PFSK-1 (cell line): Measurements from ENCODE around the gene PCDHGC3.

Source experiments
- POLR2AphosphoS5 ChIP-seq: IDR thresholded peaks from 2 replicates; pipeline ENCODE4 v1.6.1; 2012; ENCODE audit warnings: low read depth, mild to moderate bottlenecking, control low read depth, low read length, moderate library complexity
- TAF1 ChIP-seq: IDR thresholded peaks from 2 replicates; pipeline ENCODE4 v1.6.1; 2012; ENCODE audit warnings: low read length, control low read depth, borderline replicate concordance; ENCODE audit not compliant: insufficient read depth

DNA sequence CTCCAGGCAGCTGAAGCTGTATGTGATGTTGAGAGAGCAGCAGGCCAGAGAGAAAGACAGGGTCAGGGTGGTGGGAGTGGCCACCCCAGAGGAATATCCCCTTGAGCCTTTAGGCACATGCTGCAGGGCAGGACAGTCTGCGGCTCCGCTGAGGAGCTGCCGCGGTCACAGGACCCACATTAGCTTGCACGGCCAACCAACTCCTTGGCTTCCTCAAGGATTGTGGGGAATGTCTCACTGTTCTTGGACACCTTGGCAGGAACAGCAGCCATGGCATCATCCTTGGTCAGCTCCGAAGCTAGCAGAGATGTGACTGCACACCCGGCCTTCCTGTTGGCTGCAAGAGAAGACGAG, 40.9 kb downstream of the PCDHGC3 start:
- TF ChIP-seq TAF1 (no peak), POLR2AphosphoS5 (no peak)
